NCI-H524 treated with DMSO at 0.1 percent for 48 hours (cell line): ENCODE measurements around the gene TUFT1.

Experiments used
- DNase-seq: peaks from one replicate; lab custom pipeline; 2025; lab: John Stamatoyannopoulos, UW

Gene TUFT1, protein sequence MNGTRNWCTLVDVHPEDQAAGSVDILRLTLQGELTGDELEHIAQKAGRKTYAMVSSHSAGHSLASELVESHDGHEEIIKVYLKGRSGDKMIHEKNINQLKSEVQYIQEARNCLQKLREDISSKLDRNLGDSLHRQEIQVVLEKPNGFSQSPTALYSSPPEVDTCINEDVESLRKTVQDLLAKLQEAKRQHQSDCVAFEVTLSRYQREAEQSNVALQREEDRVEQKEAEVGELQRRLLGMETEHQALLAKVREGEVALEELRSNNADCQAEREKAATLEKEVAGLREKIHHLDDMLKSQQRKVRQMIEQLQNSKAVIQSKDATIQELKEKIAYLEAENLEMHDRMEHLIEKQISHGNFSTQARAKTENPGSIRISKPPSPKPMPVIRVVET

DNA sequence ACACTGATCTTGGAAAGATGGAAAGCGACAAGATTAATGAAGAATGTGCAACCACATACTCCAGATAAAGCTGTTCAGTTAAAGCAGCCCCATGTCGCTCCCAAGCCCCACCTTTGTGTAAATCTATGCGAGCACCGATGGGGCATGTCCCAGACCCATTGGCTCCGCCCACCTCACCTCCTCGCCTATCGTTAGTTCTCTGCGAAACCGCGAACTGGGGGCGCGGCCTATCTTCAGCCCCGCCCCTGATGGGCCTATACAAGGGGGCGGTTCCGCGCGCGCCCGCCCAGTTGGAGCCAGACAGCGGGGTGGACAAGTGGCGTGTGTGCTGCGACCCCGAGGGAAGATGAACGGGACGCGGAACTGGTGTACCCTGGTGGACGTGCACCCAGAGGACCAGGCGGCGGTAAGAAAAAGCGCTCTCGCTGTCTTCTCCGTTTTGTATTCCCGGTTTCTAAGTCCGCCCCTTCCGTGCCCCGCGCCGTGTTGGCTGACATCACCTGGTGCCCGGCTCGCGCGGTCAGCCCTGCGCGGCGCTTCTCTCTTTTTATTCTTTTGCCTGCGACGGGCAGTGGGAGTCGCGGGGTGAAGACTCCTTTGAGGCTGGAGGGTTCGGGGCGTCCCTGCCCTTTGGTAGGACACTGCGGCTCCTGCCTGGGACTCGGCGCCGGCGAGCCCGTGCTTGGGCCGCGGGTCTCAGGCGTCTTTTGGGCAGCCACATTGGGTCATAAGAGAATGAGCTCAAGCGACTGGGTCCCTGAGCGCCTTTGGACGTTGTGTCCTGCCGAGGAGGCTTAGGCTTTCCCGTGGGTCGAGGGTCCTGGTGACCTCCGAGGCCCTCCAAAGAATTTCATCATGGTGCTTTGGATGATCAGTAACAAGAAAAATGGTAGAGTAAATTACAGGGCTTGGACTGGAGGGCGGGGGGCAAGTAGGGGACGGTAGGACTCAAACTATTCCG is at the start of gene TUFT1:
TSS of gene TUFT1 (plus strand) at position 289 of the 961 bp plus-strand sequence. CDS start at position 347, 58 bp downstream.
- peak; percentile 20 for DNase-seq

- no peak for DNase-seq
Measured at GRCh38 chr1:151491641-151492040, 48.5 kb upstream of the TUFT1 start.

- DNase-seq: no peak
Measured at GRCh38 chr1:151492120-151492519, 48.0 kb upstream of the TUFT1 start.

DNA sequence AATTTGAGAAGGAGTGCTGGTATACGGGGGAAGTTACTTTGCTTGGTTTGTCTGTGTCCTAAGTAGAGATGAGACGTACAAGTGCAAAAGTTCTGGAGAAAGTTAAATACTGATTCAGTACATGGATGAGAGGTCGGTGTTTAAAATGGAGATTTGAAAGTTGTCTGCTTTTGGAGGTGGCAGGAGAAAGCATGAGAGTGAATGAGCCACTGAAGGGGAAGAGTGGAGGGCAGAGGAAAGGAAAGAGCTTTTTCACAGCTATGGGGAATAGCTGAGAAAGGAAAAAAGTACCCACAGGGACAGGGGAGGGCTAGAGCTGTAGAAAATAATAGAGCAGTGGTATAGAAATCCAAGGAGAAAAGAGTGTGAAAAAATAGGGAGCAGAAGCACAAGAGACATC is 47.1 kb upstream of the TUFT1 start:
- DNase-seq: no peak

GRCh38 chr1:151494741-151495281 is 45.3 kb upstream of the TUFT1 start:
- no peak for DNase-seq

- no peak for DNase-seq
Measured at GRCh38 chr1:151495316-151495715, 44.8 kb upstream of the TUFT1 start.

DNA sequence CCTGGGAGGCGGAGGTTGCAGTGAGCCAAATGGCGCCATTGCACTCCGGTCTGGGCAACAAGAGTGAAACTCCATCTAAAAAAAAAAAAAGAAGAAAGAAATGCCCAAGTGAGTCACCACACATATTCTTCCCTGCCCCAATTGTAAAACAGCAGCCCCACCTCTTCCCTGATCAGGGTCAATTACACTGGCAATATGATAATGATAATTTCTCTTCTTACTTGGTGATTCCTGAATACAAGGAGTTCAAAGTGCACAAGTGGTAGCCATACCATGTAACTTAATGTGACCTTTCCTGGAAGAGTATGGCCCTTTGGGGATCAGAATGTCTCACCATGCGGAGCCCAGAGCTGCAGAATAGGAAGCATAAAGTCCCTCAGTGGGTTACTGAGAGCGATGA is 40.7 kb upstream of the TUFT1 start:
- DNase-seq: no peak

DNA sequence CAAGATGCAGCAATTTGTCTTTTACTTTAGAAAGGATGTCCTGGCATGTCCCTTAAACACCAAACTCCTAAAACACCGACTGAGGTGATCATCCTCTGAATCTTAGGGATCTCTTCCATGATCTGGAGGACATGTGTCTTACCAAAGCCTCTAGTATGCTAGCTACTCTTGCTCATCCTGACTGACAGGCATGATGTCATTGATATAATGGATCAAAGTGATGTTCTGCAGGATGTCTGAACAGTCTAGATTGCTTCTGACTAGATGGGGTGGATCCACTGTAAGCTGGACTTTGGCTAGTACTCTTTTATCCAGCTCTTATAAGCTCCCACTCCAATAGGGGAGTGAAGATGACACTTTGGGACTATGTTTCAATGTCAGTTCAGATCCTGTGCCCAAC is 40.2 kb upstream of the TUFT1 start:
- DNase-seq: no peak

DNA sequence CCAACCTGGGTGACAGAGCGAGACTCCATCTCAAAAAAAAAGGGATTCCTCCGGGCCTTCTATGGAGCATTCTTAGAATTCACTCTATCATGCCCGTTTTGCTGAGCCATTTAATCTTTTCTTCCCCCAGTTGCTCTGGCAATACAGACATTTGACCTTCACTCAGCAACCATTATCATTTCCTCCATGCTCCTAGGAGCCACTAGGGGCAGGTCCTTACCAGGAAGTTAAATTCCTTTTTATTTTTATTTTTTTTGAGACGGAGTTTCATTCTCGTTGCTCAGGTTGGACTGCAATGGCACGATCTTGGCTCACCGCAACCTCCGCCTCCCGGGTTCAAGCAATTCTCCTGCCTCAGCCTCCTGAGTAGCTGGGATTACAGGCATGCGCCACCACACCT is 38.6 kb upstream of the TUFT1 start:
- no peak for DNase-seq

DNA sequence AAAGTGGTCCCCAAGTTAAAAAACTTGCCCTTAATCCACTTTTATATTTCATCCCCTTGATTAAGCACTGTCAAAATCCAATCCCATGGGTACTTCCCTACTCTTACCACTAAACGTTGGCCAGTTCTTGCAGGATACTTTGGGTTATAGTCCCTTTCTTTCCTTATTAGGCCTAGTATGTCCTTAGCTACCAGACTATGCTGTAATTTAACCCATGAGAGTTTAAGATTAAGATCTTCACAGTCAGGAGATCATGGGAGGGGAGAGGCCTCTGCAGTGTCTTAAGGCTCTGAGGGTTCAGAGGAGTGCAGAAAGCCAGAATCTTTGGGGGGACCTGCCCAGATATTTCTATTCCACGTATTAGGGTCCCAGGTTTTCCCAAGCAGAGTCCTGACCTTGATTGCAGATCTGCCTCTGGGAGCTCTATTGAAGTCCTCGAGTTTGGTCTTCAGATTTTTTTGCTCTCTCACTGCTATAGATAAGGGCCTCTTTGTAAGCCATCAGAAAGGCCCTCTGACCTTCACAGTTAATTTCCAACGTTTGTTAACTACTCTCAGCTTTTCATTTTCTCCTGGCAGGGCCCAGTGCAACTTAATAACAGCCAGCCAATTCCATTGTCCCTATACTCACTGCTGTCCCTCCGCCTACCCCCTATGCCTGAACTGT is 37.9 kb upstream of the TUFT1 start:
- DNase-seq: no peak

DNA sequence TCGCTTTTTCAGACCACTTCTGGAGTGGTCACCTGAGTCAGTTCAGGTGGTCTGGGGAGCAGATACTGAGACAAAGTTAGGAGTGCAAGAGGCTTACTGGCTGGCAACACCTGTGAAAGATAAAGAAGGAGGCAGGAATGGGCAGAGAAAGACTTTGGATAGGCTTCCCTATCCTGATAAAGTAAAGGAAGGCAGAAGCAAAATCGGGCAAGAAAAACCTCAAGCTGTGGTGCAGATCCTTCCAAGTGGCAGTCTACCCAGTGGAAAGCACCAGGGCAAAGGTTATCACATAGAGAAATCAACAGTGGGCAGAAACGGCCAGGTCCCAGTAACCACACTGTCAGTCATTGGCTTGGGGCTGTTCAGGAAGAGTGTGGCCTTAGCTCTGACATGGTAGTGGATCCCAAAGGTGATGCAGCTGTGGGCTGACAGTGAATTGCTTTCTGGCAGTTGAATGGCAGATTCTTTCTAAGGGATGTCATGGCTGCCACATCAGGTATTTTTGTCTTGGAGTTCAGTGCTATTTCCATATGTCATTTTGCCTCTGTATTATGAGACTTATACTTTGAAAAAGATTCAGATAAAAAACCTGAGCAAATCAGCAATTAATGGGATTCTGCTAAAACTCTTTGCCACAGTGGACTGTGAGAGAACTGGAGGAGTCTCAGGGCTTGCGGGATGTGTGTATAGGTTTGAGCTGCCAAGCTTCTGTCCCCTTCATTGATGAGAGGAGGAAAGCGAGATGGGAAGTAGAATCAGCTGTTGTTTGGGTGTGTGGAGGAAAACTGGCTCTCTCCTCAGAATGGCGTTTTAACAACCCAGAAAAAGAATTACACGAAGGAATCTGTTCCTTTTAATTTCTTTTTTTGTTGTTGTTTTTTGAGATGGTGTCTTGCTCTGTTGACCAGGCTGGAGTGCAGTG is 37.0 kb upstream of the TUFT1 start:
- no peak for DNase-seq

DNA sequence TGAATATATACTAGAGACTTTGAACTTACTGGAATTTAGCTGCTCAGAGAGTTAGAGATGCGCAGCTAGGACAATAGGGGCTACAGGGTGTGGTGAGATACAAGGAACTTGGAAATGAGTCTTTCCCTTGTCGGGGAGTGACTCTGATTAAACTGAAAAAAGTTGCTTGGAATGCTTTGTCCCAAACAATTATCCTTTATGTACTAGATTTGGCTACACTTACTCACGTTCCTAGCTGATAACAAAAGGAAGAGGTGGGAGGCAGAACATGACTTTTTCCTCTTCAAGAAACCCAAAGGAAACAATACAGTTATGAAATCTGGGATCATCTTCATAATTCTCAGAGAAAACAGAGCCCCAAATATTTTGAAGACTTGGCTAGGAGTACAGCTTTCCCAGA is 35.9 kb upstream of the TUFT1 start:
- DNase-seq: no peak

DNA sequence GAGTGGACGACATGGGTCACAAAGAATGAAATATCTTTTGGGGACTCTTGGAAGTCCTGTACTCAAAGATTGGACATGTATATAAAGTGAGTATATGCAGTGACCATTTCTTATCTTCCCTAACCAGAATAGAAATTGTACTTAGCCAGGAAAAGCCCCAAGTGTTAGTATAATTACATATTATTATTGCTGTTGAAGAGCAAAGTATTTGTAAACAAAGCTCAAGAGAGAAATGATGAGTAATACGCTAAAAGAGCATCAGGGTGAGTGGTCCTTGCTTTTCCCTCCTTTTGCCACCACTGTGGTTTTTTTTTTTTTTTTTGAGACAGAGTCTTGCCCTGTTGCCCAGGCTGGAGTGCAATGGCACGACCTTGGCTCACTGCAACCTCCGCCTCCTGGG is 35.4 kb upstream of the TUFT1 start:
- no peak for DNase-seq

DNA sequence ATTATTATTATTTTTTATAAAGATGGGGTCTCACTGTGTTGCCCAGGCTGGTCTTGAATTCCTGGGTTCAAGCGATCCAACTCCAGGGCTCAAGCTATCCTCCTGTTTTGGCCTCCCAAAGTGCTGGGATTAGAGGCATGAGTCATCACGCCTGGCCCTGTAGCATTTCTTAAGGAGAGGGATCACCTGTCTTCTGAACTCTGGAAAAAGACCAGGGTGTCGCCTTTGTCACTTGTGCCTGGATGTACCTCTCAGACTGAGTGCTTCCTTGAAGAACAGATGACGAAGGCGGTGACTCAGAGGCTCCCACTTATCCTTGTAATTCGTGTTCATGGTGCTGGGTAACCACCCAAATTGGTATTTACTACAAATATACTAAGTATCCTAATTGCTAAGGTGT is 31.3 kb upstream of the TUFT1 start:
- DNase-seq: no peak

DNA sequence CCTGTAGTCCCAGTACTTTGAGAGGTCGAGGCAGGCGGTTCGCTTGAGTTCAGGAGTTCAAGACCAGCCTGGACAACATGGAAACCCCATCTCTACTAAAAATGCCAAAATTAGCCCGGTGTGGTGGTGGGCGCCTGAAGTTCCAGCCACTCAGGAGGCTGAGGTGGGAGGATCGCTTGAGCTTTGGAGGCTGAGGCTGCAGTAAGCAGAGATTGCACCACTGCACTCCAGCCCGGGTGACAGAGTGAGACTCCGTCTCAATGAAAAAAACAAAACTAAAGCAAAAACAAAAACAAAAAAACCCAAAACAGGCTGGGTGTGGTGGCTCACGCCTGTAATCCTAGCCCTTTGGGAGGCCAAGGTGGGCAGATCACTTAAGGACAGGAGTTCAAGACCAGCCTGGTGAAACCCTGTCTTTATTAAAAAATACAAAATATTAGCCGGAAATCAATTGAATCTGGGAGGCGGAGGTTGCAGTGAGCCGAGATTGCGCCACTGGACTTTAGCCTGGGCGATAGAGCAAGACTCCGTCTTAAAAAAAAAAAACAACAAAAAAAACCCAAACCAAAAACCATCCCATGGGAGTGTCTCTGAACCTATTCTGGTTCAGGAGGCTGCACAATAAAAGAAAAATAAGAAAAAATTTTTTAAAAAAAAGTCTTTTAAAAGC is 30.6 kb upstream of the TUFT1 start:
- no peak for DNase-seq

DNA sequence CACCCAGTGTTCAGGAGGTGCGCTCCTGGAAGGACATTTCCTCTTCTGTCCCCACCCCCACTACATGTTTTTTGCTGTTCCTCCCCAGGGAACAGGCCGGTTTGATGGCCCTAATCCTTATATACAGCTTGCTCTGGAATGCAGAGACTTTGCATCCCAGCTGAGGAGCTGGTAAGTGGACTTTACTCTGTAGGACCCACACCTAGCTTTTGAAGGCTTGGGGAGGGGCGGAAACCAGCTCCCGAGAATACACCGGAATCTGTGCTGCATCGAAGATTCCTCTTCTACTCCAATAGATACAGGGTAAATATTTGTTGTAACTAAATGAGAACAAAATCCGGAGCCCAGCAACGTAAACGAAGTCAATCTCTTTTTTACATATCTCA is 30.1 kb upstream of the TUFT1 start:
- DNase-seq: no peak

- DNase-seq: no peak
Measured at GRCh38 chr1:151510614-151510956, 29.5 kb upstream of the TUFT1 start.

- peak; percentile 68 for DNase-seq
Measured at GRCh38 chr1:151510957-151511635, 29.0 kb upstream of the TUFT1 start, which contains the start of gene CGN. TSS of gene CGN (plus strand) at chr1:151511387. CDS start at chr1:151518520, 7,133 bp downstream.

GRCh38 chr1:151511636-151512215 is 28.4 kb upstream of the TUFT1 start:
- peak; percentile 15 for DNase-seq

- no peak for DNase-seq
Measured at GRCh38 chr1:151512326-151512725, 27.8 kb upstream of the TUFT1 start.
